K562 (cell line): ENCODE data around the gene PRDM15. TPM values are rescaled to one million over a fixed set of nuclear protein-coding genes. Genes with fewer than 3 reads are reported as not detected.

Experiments
- ATAC-seq: fragments of 200-7000 bp; cut with Tn5 transposase; 3 replicates; pipeline ENCODE4 v1.9.1; 2020; ENCODE audit warnings: moderate library complexity
- BruUV-seq: library from RNA; stranded (reverse); fragments of 400-500 nt; replicated peaks from 2 replicates; lab custom pipeline; 2021; lab: Mats Ljungman, UMichigan
- CTCF ChIA-PET: fragments of 300-600 bp; formaldehyde crosslinking; extraction: SDS; loops from one replicate; lab custom pipeline; 2021; ENCODE audit warnings: low intra/inter-chr PET ratio; lab: Yijun Ruan, JAX
- POLR2A ChIA-PET: fragments of 300-600, 350-650 bp; sonication (Branson Sonifier 250); formaldehyde crosslinking; extraction: SDS; loops from one replicate; lab custom pipeline; 2021; ENCODE audit warnings: antibody characterized with exemption, inconsistent platforms; lab: Yijun Ruan, JAX
- DNase-seq, 4 experiments: peaks; one replicate each; pipeline versions ENCODE4 v3.0.0 to v3.0.0-alpha.2; 2011 to 2018; ENCODE audit warnings: low spot score in 3 of 4, mixed read lengths in 3 of 4; ENCODE audit errors: extremely low read depth in 1 of 4
- FAIRE-seq: peaks from 2 replicates; lab custom pipeline; 2011; peaks lifted over from hg19 to GRCh38; lab: Jason Lieb, UNC
- H2AFZ ChIP-seq: 2 replicates; pipeline ENCODE4 v1.6.0; 2011; ENCODE audit warnings: low read depth, low read length, control low read depth, inconsistent platforms
- H3K27ac ChIP-seq: fragments of 200-600 bp; 3 replicates; pipeline ENCODE4 v1.8.0; 2011; ENCODE audit warnings: low read depth, mild to moderate bottlenecking, control low read depth, inconsistent platforms, low read length, moderate library complexity, mixed read lengths; ENCODE audit errors: extremely low read depth
- H3K27me3 ChIP-seq, 2 experiments: fragments of 300-600 bp in 1 of 2; 2 replicates in 1 of 2; 3 replicates in 1 of 2; pipeline versions ENCODE4 v1.6.0 to v1.8.0; 2011; ENCODE audit warnings: inconsistent platforms in 2 of 2, low read length in 2 of 2, mild to moderate bottlenecking in 1 of 2, mixed read lengths in 1 of 2, moderate library complexity in 1 of 2; ENCODE audit not compliant: control insufficient read depth in 2 of 2, insufficient read depth in 2 of 2
- H3K36me3 ChIP-seq: fragments of 300-600 bp; 3 replicates; pipeline ENCODE4 v1.8.0; 2011; ENCODE audit warnings: mild to moderate bottlenecking, low read length, inconsistent platforms; ENCODE audit not compliant: control insufficient read depth, insufficient read depth
- H3K4me1 ChIP-seq, 2 experiments: fragments of 200-600 bp in 1 of 2; replicated peaks in 1 of 2; 2 replicates in 1 of 2; 3 replicates in 1 of 2; pipeline versions ENCODE4 v1.5.1 to v1.8.0; 2011; ENCODE audit warnings: inconsistent platforms in 2 of 2, low read length in 2 of 2, mild to moderate bottlenecking in 1 of 2, mixed read lengths in 1 of 2, moderate library complexity in 1 of 2; ENCODE audit not compliant: control insufficient read depth in 2 of 2, insufficient read depth in 2 of 2
- H3K4me2 ChIP-seq: 2 replicates; pipeline ENCODE4 v1.6.1; 2011; ENCODE audit warnings: low read length, control low read depth, inconsistent platforms, mixed read lengths; ENCODE audit not compliant: insufficient read depth
- H3K4me3 ChIP-seq: fragments of 200-600 bp; sonication (generic), shearing (Covaris generic); 2 replicates; pipeline ENCODE4 v1.5.1; 2016; ENCODE audit warnings: control low read depth, inconsistent platforms
- H3K79me2 ChIP-seq: fragments of 200-600 bp; 3 replicates; pipeline ENCODE4 v1.8.0; 2011; ENCODE audit warnings: low read length, inconsistent platforms; ENCODE audit not compliant: control insufficient read depth, insufficient read depth
- H3K9ac ChIP-seq, 2 experiments: 2 replicates each; pipeline versions ENCODE4 v1.6.0 to v1.6.1; 2011; ENCODE audit warnings: low read depth in 2 of 2, low read length in 2 of 2, control low read depth in 1 of 2, inconsistent platforms in 1 of 2, mild to moderate bottlenecking in 1 of 2, mixed read lengths in 1 of 2; ENCODE audit not compliant: insufficient read depth in 1 of 2
- H3K9me1 ChIP-seq: one replicate; pipeline ENCODE4 v1.6.0; 2011; ENCODE audit warnings: inconsistent platforms, mild to moderate bottlenecking, low read length, moderate library complexity; ENCODE audit not compliant: control insufficient read depth, insufficient read depth
- H3K9me3 ChIP-seq: replicated peaks from 2 replicates; pipeline ENCODE4 v1.5.1; 2011; ENCODE audit warnings: low read depth, low read length, inconsistent platforms; ENCODE audit not compliant: control insufficient read depth, insufficient read depth
- H4K20me1 ChIP-seq: replicated peaks from 2 replicates; pipeline ENCODE4 v1.6.1; 2011; ENCODE audit warnings: low read length, inconsistent platforms, mixed read lengths; ENCODE audit not compliant: control insufficient read depth, insufficient read depth
- BACH1 ChIP-seq: fragments of 200-800 bp; sonication (Bioruptor generic); IDR thresholded peaks from 2 replicates; pipeline ENCODE4 v1.6.1; 2016; ENCODE audit warnings: missing genetic modification characterization, missing compliant biosample characterization
- CREB3 ChIP-seq: fragments of 450-650 bp; conservative IDR thresholded peaks from 2 replicates; pipeline ENCODE4 v1.6.1; 2016; ENCODE audit warnings: missing genetic modification characterization, low read depth, mild to moderate bottlenecking, missing compliant biosample characterization, moderate library complexity
- EZH2 ChIP-seq: IDR thresholded peaks from 2 replicates; pipeline ENCODE4 v1.6.1; 2012; ENCODE audit warnings: low read depth, mild to moderate bottlenecking, inconsistent platforms, low read length, borderline replicate concordance
- LCOR ChIP-seq: sonication (generic); formaldehyde crosslinking; IDR thresholded peaks from 2 replicates; pipeline ENCODE4 v1.8.0; 2022; ENCODE audit warnings: mild to moderate bottlenecking, missing genetic modification reagents
- MTF1 ChIP-seq: fragments of 250-450 bp; sonication (Bioruptor Pico); IDR thresholded peaks from 2 replicates; pipeline ENCODE4 v1.9.0; 2021; ENCODE audit warnings: moderate library complexity, mild to moderate bottlenecking, inconsistent platforms, borderline replicate concordance
- RNF2 ChIP-seq: sonication (generic); IDR thresholded peaks from 2 replicates; pipeline ENCODE4 v1.6.1; 2016
- YBX1 ChIP-seq: fragments of 450-650 bp; IDR thresholded peaks from 2 replicates; pipeline ENCODE4 v1.7.1; 2016; ENCODE audit warnings: mild to moderate bottlenecking
- ZNF609 ChIP-seq: sonication (generic); formaldehyde crosslinking; IDR thresholded peaks from 2 replicates; pipeline ENCODE4 v1.8.1; 2023; ENCODE audit warnings: missing genetic modification reagents, mild to moderate bottlenecking, borderline replicate concordance
- ZZZ3 ChIP-seq: fragments of 450-650 bp; IDR thresholded peaks from 2 replicates; pipeline ENCODE4 v1.6.1; 2016; ENCODE audit warnings: antibody characterized with exemption, mild to moderate bottlenecking, moderate library complexity
- WGBS: fragments of 100-300 bp; shearing (Covaris generic); methylation state at CpG from one replicate; pipeline ENCODE4 v1.1.6; 2016; ENCODE audit warnings: low coverage, mixed read lengths; ENCODE audit not compliant: insufficient coverage; ENCODE audit errors: missing lambda C conversion rate; 5-methylcytosine and 5-hydroxymethylcytosine counted together
- in situ Hi-C: fragments of 300-500 bp; cut with MboI; formaldehyde crosslinking; loops from 4 replicates; pipeline ENCODE4 v1.15.0; 2018; ENCODE audit warnings: inconsistent platforms, mixed read lengths
- intact Hi-C: fragments of 100-400 bp; cut with micrococcal nuclease; formaldehyde crosslinking; loops from 2 replicates; pipeline ENCODE4 v1.14.2; 2022
- polyA plus RNA-seq, 8 experiments: library from polyadenylated mRNA; depleted of rRNA in 4 of 8; stranded (reverse) in 5 of 8; unstranded in 3 of 8; fragments of >200 nt; fragmentation: Nextera tagmentation in 2 of 8; fragmentation: Illumina TruSeq in 1 of 8; extraction: Ambion mirVana in 2 of 8; extraction: Trizol in 1 of 8; gene quantifications; 2 replicates each; pipeline versions ENCODE4 v1.2.1 to v1.2.3, GENCODE V29; 2011 to 2014; ENCODE audit warnings: inconsistent platforms in 1 of 8, missing spikeins in 1 of 8
- total RNA-seq, 7 experiments: library from RNA; depleted of rRNA in 6 of 7; stranded (reverse); fragments of >200 nt in 6 of 7; fragmentation: Illumina TruSeq in 2 of 7; extraction: Trizol in 2 of 7; gene quantifications; 2 replicates each; pipeline versions ENCODE4 v1.2.1 to v1.2.3, GENCODE V29; 2011 to 2021; ENCODE audit warnings: low replicate concordance in 1 of 7
- TF ChIP-seq, protein P1 (sequence below): fragments of 250-450 bp; sonication (Bioruptor Pico); IDR thresholded peaks from 2 replicates; pipeline ENCODE4 v1.5.0; 2020; ENCODE audit warnings: mild to moderate bottlenecking
- TF ChIP-seq, protein P2 (sequence below): fragments of 450-650 bp; formaldehyde crosslinking; IDR thresholded peaks from 2 replicates; pipeline ENCODE4 v1.4.0; 2022; ENCODE audit warnings: missing genetic modification characterization

Gene PRDM15
- total and polyA plus RNA-seq, 9 of the 15 experiments (the other 6 are each of a cell fraction or from before 2014, with no cell fraction given): 0.93 to 9.2 (median 6.2) TPM

DNA sequence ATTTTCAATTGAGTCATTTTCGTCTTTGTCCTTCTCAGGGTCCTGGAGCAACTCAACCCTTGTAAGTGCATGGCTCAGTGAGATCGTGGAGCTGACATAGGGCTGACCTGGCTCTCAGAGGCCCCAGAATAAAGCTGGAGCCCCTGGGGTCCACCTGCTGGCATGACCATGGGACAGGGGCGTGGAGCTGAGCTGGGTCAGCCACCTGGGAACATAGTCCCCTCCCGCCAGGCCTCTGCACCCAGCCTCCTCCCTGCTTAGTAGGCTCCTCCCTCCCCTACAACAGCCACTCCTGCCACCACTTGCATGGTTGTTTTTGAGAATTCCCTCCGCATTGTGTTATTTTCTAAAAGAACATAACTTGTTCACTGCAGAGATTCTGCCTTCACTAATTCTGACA, 109.2 kb downstream of the PRDM15 start:
- H3K4me1 ChIP-seq: peaks cover 0 to 5% of the 10 kb centered on the region in 2 experiments; a peak in 2 of 5 replicates
- intact Hi-C loops: loop anchor here (10.0 kb wide), 1 partner anchor 485 kb away; no protein-coding TSS in a partner anchor
- FAIRE-seq (no peak), DNase-seq (no peak), ATAC-seq (peak; percentile 45; the same call in 1 of the 3 replicates)
- H3K27me3 ChIP-seq: peaks cover 56 to 64% of the 10 kb centered on the region in 2 experiments
- BruUV-seq: no TSS peak
- no peak overlapping the region for H3K9ac ChIP-seq
- 0% methylated on average over 5 of the region's 5 CpGs for WGBS
- POLR2A ChIA-PET: interaction anchor here (0.7 kb wide), 1 partner anchor 17 kb away, joined by 4 read pairs; no protein-coding TSS in a partner anchor
- H4K20me1 ChIP-seq: peaks cover 9% of the 10 kb centered on the region; the same call in 1 of the 2 replicates
- H3K79me2 ChIP-seq: no peaks in the 10 kb centered on the region
- no peak overlapping the region for H3K4me2 ChIP-seq
- H3K9me1 ChIP-seq: no peaks in the 10 kb centered on the region
- in situ Hi-C loops: no loop called here
- no peak overlapping the region for H3K4me3 ChIP-seq
- CTCF ChIA-PET: no interaction called here
- no peak overlapping the region for H3K27ac ChIP-seq
- H3K9me3 ChIP-seq: no peaks in the 10 kb centered on the region
- no peak overlapping the region for H2AFZ ChIP-seq
- no peaks in the 10 kb centered on the region for H3K36me3 ChIP-seq
- TF ChIP-seq ZZZ3: no peak
- no peak for TF ChIP-seq RNF2
- TF ChIP-seq, protein P1, sequence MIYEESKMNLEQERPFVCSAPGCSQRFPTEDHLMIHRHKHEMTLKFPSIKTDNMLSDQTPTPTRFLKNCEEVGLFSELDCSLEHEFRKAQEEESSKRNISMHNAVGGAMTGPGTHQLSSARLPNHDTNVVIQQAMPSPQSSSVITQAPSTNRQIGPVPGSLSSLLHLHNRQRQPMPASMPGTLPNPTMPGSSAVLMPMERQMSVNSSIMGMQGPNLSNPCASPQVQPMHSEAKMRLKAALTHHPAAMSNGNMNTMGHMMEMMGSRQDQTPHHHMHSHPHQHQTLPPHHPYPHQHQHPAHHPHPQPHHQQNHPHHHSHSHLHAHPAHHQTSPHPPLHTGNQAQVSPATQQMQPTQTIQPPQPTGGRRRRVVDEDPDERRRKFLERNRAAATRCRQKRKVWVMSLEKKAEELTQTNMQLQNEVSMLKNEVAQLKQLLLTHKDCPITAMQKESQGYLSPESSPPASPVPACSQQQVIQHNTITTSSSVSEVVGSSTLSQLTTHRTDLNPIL (CRISPR knock-in tag): no peak
- no peak for TF ChIP-seq YBX1
- no peak for TF ChIP-seq MTF1
- no peak for TF ChIP-seq CREB3 (tag)
- TF ChIP-seq ZNF609 (CRISPR knock-in tag): no peak
- no peak for TF ChIP-seq BACH1 (tag)
- TF ChIP-seq LCOR (CRISPR knock-in tag): no peak
- TF ChIP-seq, protein P2, sequence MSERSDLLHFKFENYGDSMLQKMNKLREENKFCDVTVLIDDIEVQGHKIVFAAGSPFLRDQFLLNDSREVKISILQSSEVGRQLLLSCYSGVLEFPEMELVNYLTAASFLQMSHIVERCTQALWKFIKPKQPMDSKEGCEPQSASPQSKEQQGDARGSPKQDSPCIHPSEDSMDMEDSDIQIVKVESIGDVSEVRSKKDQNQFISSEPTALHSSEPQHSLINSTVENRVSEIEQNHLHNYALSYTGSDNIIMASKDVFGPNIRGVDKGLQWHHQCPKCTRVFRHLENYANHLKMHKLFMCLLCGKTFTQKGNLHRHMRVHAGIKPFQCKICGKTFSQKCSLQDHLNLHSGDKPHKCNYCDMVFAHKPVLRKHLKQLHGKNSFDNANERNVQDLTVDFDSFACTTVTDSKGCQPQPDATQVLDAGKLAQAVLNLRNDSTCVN: no peak
- TF ChIP-seq EZH2: no peak
